GM12892 (cell line): ENCODE results near the gene HNRNPM.

ENCODE experiments used
- DNase-seq: peaks from one replicate; pipeline ENCODE4 v3.0.0; 2011; ENCODE audit not compliant: insufficient read length
- FAIRE-seq: peaks from 2 replicates; lab custom pipeline; 2011; peaks lifted over from hg19 to GRCh38; lab: Jason Lieb, UNC
- POLR2A ChIP-seq: IDR thresholded peaks from 2 replicates; pipeline ENCODE4 v1.6.1; 2011; ENCODE audit warnings: low read depth, low read length, control low read depth
- POLR2AphosphoS5 ChIP-seq: IDR thresholded peaks from 2 replicates; pipeline ENCODE4 v1.6.1; 2011; ENCODE audit warnings: low read depth, low read length, control low read depth
- TAF1 ChIP-seq: IDR thresholded peaks from 2 replicates; pipeline ENCODE4 v1.6.1; 2011; ENCODE audit warnings: low read depth, mild to moderate bottlenecking, control low read depth, low read length, borderline replicate concordance

Gene HNRNPM

GRCh38 chr19:8483165-8483564 is 38.4 kb downstream of the HNRNPM start:
- DNase-seq = no peak
- TF ChIP-seq POLR2A (no peak), TAF1 (no peak), POLR2AphosphoS5 (no peak)
- no peak for FAIRE-seq

GRCh38 chr19:8484331-8484894 is 39.6 kb downstream of the HNRNPM start:
- FAIRE-seq = no peak
- TF ChIP-seq TAF1 (no peak), POLR2A (no peak), POLR2AphosphoS5 (no peak)
- DNase-seq = no peak

- DNase-seq (no peak), FAIRE-seq (no peak)
- TF ChIP-seq POLR2AphosphoS5 = no peak
- no peak for TF ChIP-seq TAF1
- no peak; the same call in 1 of the 2 replicates for TF ChIP-seq POLR2A
These were observed 41.0 kb downstream of the HNRNPM start for GRCh38 chr19:8485561-8486371.

GRCh38 chr19:8486661-8487136 is 41.9 kb downstream of the HNRNPM start:
- DNase-seq (no peak), FAIRE-seq (no peak)
- no peak for TF ChIP-seq TAF1
- TF ChIP-seq POLR2A = 0 out of 2 replicates have a peak, but pooled peaks have one; percentile 13

DNA sequence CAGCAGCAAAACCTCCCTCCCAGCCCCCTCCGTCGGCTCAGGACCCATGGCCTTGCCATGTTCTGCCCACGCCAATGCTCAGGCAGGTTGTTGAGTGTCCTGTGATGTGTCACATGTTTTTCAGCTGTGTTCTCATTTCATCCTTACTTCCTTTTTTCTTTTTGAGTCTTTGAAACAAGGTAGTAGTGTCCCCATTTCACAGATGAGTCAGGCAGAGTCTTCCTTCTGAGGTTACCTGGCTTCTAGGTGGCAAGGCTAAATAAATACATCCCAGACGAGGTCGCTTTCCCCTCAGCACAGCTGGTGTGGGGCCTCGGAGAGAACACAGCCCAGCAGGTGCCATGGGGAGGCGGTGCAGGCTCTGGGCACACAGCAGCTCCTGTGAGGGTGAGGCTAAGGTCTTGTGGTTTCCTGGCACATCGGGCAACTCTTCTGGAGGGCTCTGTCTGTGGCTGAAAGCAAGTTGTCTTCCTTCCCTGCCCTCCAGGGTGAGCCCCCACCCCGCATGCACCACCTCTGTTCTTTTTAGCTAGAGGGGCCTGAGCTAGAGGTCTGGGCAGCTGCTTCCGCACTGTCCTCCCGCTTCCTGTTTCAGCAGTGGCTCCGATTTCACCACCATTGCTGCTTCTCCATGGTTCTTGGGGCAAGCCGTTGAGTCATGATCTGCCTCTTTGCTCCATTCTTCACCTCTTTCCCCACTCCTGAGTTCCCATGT is 42.5 kb downstream of the HNRNPM start:
- TF ChIP-seq POLR2A = no peak
- TF ChIP-seq POLR2AphosphoS5 = no peak
- no peak for TF ChIP-seq TAF1
- DNase-seq (no peak), FAIRE-seq (no peak)

DNA sequence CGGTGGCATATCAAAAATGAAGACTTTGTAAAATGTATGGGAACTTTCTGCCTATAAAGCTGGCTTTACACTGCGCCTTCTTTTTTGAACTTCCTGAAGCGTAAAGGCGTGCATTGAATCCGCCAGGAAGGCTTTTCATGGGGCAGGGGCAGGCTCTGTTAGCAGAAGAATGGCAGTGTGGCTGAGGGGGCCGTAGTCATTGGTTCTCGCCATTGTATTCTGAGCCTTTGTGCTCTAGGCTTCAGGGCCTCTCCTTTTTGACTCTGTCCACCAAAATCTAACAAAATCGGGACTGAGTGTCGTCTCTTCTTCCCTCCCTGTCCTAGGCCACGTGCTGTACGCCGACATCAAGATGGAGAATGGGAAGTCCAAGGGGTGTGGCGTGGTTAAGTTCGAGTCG is 43.6 kb downstream of the HNRNPM start:
- no peak for FAIRE-seq
- TF ChIP-seq TAF1 (no peak), POLR2A (no peak), POLR2AphosphoS5 (no peak)
- DNase-seq = no peak

- no peak for FAIRE-seq
- TF ChIP-seq POLR2A (0 out of 2 replicates have a peak, but pooled peaks have one; percentile 23), TAF1 (no peak), POLR2AphosphoS5 (peak; percentile 49; the same call in 1 of the 2 replicates)
These were observed 45.0 kb downstream of the HNRNPM start for GRCh38 chr19:8489561-8490394.

GRCh38 chr19:8490395-8490760 is 45.6 kb downstream of the HNRNPM start:
- TF ChIP-seq TAF1 (no peak), POLR2AphosphoS5 (no peak; the same call in 1 of the 2 replicates), POLR2A (no peak)
- no peak for DNase-seq
- no peak for FAIRE-seq

More at GRCh38 chr19:8489561-8490394, 45.0 kb downstream of the HNRNPM start:
- DNase-seq = no peak

DNA sequence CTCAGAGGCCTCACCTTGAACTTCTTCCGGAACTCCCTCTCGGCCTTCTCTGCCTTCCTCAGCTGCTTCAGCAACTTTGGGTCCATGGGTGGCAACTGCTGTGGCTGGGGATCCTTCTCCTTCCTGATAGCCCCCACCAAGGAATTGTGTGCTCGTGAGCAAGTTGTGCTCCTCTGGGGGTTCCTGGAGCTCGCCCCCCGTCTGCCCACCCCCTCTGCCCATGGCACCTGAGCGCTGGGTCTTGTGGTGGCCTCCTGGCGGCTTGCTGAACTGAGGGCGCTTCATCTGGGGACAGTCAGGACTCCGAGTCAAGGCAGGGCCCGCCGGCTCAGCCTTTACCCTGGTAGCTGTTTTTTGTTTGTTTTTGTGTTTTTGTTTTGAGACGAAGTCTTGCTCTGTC is 46.1 kb downstream of the HNRNPM start:
- no peak for DNase-seq
- TF ChIP-seq POLR2A (no peak), TAF1 (no peak), POLR2AphosphoS5 (no peak)
- no peak for FAIRE-seq

DNA sequence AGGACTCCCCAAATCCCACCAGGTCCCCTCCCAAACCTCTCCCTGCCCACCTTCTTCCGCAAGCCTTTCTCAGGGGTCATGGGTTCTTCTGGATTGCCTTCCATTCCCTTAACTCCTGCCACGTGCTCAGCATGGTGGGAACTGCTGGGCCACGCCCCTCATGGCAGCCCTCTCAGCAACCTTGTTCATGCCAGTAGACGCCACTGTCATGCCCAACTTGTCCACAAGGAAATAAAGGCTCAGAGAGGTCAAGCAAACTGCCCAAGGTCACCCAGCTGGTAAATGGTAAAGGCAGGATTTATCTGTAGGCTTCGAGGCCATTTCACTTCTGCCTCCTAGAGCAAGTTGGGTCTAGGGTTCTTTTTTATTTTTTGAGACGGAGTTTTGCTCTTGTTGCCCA is 46.8 kb downstream of the HNRNPM start:
- TF ChIP-seq POLR2A = no peak
- TF ChIP-seq TAF1 = no peak
- no peak for TF ChIP-seq POLR2AphosphoS5
- no peak for FAIRE-seq
- no peak for DNase-seq

DNA sequence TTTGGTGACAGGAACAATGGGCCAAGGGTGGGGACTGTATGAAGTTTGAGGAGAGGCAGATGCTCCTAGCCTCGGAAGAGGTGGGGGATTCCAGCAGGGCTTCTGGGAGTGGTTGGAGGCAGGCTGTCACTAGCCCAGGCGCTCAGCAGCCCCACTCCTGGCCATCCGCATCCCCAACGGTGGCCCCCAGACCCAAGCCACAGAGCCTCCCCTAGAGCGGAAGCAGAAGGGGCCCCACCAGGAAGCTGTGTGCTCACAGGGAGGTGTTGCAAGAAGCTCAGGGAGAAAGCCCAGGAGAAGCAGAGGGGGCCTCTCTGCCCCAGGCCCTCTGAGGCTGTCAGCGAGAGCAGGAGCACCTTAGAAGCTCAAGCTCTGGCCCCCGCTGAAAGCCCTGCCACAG is 49.4 kb downstream of the HNRNPM start:
- TF ChIP-seq POLR2A = no peak
- TF ChIP-seq TAF1 = no peak
- TF ChIP-seq POLR2AphosphoS5 = no peak
- no peak for FAIRE-seq
- no peak for DNase-seq
